Smooth muscle cell of the brain vasculature (primary cell): Measurements from ENCODE around the gene FUT3.
"Not testable (repeated sequence)": the region's sequence is repeated elsewhere in the genome, so short reads cannot be mapped to it uniquely, and the experiment has no call there.

Source experiments
- DNase-seq: peaks from one replicate; pipeline ENCODE4 v3.0.0-alpha.2; 2012; ENCODE audit warnings: low read depth, low spot score

The FUT3 gene

GRCh38 chr19:5848621-5849020 is 2.6 kb downstream of the FUT3 start:
- DNase-seq, result not testable (repeated sequence)

- DNase-seq, result not testable (repeated sequence)
Observed at GRCh38 chr19:5847846-5848245, 3.4 kb downstream of the FUT3 start.

GRCh38 chr19:5844456-5845433 is 6.5 kb downstream of the FUT3 start:
- DNase-seq, result no peak

- DNase-seq, result no peak
Observed at GRCh38 chr19:5843295-5843927, 7.8 kb downstream of the FUT3 start.

GRCh38 chr19:5841735-5842111 is 9.5 kb downstream of the FUT3 start:
- not testable (repeated sequence) for DNase-seq

GRCh38 chr19:5839065-5840017 is 11.9 kb downstream of the FUT3 start, which contains the start of gene FUT6:
FUT6 (minus strand) TSS chr19:5839702; CDS start chr19:5832567, 7,135 bp downstream.
- no peak for DNase-seq

GRCh38 chr19:5838353-5839064 is 12.7 kb downstream of the FUT3 start:
- DNase-seq, result no peak

- no peak for DNase-seq
Observed at GRCh38 chr19:5837761-5838352, 13.4 kb downstream of the FUT3 start.

GRCh38 chr19:5832527-5833216 is 18.6 kb downstream of the FUT3 start:
- no peak for DNase-seq

- no peak for DNase-seq
Observed at GRCh38 chr19:5832061-5832460, 19.2 kb downstream of the FUT3 start.

- DNase-seq, result no peak
Observed at GRCh38 chr19:5831159-5831558, 20.1 kb downstream of the FUT3 start.

- DNase-seq, result no peak
Observed at GRCh38 chr19:5829567-5830310, 21.5 kb downstream of the FUT3 start.

- no peak for DNase-seq
Observed at GRCh38 chr19:5828661-5829566, 22.3 kb downstream of the FUT3 start.

GRCh38 chr19:5827891-5828660 is 23.2 kb downstream of the FUT3 start:
- peak; percentile 84 for DNase-seq

- no peak for DNase-seq
Observed at GRCh38 chr19:5827342-5827890, 23.8 kb downstream of the FUT3 start.

GRCh38 chr19:5826531-5827341 is 24.5 kb downstream of the FUT3 start:
- DNase-seq, result no peak
